ENCODE results near the gene KIAA0319L.

- TF ChIP-seq, protein P1, sequence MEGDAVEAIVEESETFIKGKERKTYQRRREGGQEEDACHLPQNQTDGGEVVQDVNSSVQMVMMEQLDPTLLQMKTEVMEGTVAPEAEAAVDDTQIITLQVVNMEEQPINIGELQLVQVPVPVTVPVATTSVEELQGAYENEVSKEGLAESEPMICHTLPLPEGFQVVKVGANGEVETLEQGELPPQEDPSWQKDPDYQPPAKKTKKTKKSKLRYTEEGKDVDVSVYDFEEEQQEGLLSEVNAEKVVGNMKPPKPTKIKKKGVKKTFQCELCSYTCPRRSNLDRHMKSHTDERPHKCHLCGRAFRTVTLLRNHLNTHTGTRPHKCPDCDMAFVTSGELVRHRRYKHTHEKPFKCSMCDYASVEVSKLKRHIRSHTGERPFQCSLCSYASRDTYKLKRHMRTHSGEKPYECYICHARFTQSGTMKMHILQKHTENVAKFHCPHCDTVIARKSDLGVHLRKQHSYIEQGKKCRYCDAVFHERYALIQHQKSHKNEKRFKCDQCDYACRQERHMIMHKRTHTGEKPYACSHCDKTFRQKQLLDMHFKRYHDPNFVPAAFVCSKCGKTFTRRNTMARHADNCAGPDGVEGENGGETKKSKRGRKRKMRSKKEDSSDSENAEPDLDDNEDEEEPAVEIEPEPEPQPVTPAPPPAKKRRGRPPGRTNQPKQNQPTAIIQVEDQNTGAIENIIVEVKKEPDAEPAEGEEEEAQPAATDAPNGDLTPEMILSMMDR (IDR thresholded peaks at IDR 0.05) = no peak
- no peak for TF ChIP-seq POLR2AphosphoS5 (IDR thresholded peaks at IDR 0.05; ENCODE audit: insufficient read depth in 1 of 2, low read depth in 1 of 2)
Measured at GRCh38 chr1:35573198-35574124, 16.3 kb upstream of the KIAA0319L start, which contains the start of gene TFAP2E.
